ENCODE measurements around the gene NKAIN1. TPM values are rescaled to one million over a fixed set of nuclear protein-coding genes. Genes with fewer than 3 reads are reported as not detected.

NKAIN1 gene
- total and polyA plus RNA-seq, 8 donors: 0.08 TPM; not detected in 7

GRCh38 chr1:31201931-31202360 is 37.7 kb downstream of the NKAIN1 start:
- DNase-seq: no peak
- TF ChIP-seq EP300 (IDR thresholded peaks at IDR 0.05): no peak
- TF ChIP-seq, protein P1, sequence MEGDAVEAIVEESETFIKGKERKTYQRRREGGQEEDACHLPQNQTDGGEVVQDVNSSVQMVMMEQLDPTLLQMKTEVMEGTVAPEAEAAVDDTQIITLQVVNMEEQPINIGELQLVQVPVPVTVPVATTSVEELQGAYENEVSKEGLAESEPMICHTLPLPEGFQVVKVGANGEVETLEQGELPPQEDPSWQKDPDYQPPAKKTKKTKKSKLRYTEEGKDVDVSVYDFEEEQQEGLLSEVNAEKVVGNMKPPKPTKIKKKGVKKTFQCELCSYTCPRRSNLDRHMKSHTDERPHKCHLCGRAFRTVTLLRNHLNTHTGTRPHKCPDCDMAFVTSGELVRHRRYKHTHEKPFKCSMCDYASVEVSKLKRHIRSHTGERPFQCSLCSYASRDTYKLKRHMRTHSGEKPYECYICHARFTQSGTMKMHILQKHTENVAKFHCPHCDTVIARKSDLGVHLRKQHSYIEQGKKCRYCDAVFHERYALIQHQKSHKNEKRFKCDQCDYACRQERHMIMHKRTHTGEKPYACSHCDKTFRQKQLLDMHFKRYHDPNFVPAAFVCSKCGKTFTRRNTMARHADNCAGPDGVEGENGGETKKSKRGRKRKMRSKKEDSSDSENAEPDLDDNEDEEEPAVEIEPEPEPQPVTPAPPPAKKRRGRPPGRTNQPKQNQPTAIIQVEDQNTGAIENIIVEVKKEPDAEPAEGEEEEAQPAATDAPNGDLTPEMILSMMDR (IDR thresholded peaks at IDR 0.05): no peak
- TF ChIP-seq POLR2A (IDR thresholded peaks at IDR 0.05): no peak
- no peak for TF ChIP-seq POLR2AphosphoS5 (IDR thresholded peaks at IDR 0.05)
- H3K27ac ChIP-seq: no peak overlapping the region
- WGBS, 5 donors: 62 to 85% (median 80%) methylated on average over 3 to 5 of the region's 5 CpGs
- no peaks in the 10 kb centered on the region for H3K36me3 ChIP-seq
- no peaks in the 10 kb centered on the region for H3K9me3 ChIP-seq
- peaks cover 0 to 19% (median 0%) of the 10 kb centered on the region in 3 donors for H3K27me3 ChIP-seq
- no peak overlapping the region for H3K4me3 ChIP-seq
- no peaks in the 10 kb centered on the region for H3K4me1 ChIP-seq
- intact Hi-C loops (cut with DNase I; ENCODE audit: low total_unique reads): no loop called here

- DNase-seq: no peak
- Histone ChIP-seq H3K36me3 (no peaks in the 10 kb centered on the region), H3K27me3 (peaks cover 0 to 19% (median 0%) of the 10 kb centered on the region in 3 donors), H3K9me3 (no peaks in the 10 kb centered on the region), H3K4me3 (no peak overlapping the region), H3K4me1 (no peaks in the 10 kb centered on the region), H3K27ac (no peak overlapping the region)
- 52 to 66% (median 61%) methylated on average over 19 to 22 of the region's 22 CpGs for WGBS, 5 donors
- intact Hi-C loops (cut with DNase I; ENCODE audit: low total_unique reads): no loop called here
- TF ChIP-seq, protein P1 (IDR thresholded peaks at IDR 0.05): no peak
Measured at GRCh38 chr1:31199949-31200348, 39.7 kb downstream of the NKAIN1 start.

DNA sequence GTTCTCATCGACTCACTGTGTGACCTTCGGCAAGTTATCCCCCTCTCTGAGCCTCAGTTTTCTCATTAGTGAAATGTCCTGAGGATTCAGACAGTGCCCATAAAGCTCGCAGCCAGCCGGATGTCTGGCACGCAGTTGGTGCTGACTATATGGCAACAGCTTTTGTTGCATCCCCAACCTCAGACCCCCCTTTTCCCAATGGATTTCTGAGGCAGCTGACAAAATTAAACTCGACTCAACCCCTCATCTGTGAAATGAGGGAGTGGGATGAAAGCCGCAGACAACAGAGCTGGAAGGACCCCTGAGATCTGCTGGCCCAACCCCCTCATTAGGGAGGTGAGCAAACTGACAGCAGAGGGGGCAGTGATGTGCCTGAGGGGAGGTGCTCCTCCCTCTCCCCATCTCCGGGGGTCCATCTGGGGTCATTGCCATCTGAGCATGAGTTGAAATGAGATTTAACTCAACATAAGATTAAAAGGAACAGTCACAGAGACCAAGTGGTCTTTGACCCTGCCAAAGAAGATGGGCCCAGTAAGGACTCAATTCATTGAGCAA is 40.4 kb downstream of the NKAIN1 start:
- intact Hi-C loops (cut with DNase I; ENCODE audit: low total_unique reads): no loop called here
- no peaks in the 10 kb centered on the region for H3K9me3 ChIP-seq
- WGBS, 5 donors: 66 to 84% (median 80%) methylated on average over 7 to 8 of the region's 8 CpGs
- peaks cover 0 to 19% (median 0%) of the 10 kb centered on the region in 3 donors for H3K27me3 ChIP-seq
- H3K27ac ChIP-seq: no peak overlapping the region
- no peaks in the 10 kb centered on the region for H3K4me1 ChIP-seq
- TF ChIP-seq POLR2A (IDR thresholded peaks at IDR 0.05) (no peak), EP300 (IDR thresholded peaks at IDR 0.05) (no peak), POLR2AphosphoS5 (IDR thresholded peaks at IDR 0.05) (no peak)
- TF ChIP-seq, protein P1 (IDR thresholded peaks at IDR 0.05): no peak
- no peaks in the 10 kb centered on the region for H3K36me3 ChIP-seq
- no peak for DNase-seq
- no peak overlapping the region for H3K4me3 ChIP-seq

GRCh38 chr1:31198600-31198999 is 41.1 kb downstream of the NKAIN1 start:
- no peak for DNase-seq
- intact Hi-C loops (cut with DNase I; ENCODE audit: low total_unique reads): no loop called here
- WGBS, 5 donors: 37 to 57% (median 48%) methylated on average over 7 of the region's 7 CpGs

More at GRCh38 chr1:31198600-31198999, 41.1 kb downstream of the NKAIN1 start:
- Histone ChIP-seq H3K27ac (no peak overlapping the region), H3K9me3 (no peaks in the 10 kb centered on the region), H3K27me3 (peaks cover 0 to 19% (median 0%) of the 10 kb centered on the region in 3 donors), H3K4me3 (no peak overlapping the region), H3K36me3 (no peaks in the 10 kb centered on the region), H3K4me1 (no peaks in the 10 kb centered on the region)
- TF ChIP-seq POLR2AphosphoS5 (IDR thresholded peaks at IDR 0.05) (no peak), POLR2A (IDR thresholded peaks at IDR 0.05) (no peak), EP300 (IDR thresholded peaks at IDR 0.05) (no peak)
- TF ChIP-seq, protein P1 (IDR thresholded peaks at IDR 0.05): no peak
